H1 (cell line): ENCODE results near the gene C20orf144. TPM values are rescaled to one million over a fixed set of nuclear protein-coding genes. Genes with fewer than 3 reads are reported as not detected.

Experiments used
- CTCF ChIA-PET: fragments of 300-600 bp; sonication (Branson Sonifier 250); formaldehyde crosslinking; loops from one replicate; lab custom pipeline; 2021; ENCODE audit not compliant: partially characterized antibody; lab: Charles Lee
- POLR2A ChIA-PET: fragments of 300-600 bp; sonication (Branson Sonifier 250); formaldehyde crosslinking; loops from one replicate; lab custom pipeline; 2021; ENCODE audit warnings: inconsistent platforms; ENCODE audit not compliant: partially characterized antibody; lab: Charles Lee
- DNase-seq, 2 experiments: peaks; one replicate each; pipeline versions ENCODE4 v3.0.0 to v3.0.0-alpha.2; 2010 to 2022; ENCODE audit warnings: low spot score in 2 of 2, low read depth in 1 of 2, mixed read lengths in 1 of 2
- FAIRE-seq: peaks from 2 replicates; lab custom pipeline; 2011; peaks lifted over from hg19 to GRCh38; lab: Jason Lieb, UNC
- H2AFZ ChIP-seq: 2 replicates; pipeline ENCODE4 v1.8.1; 2012; ENCODE audit warnings: low read length, inconsistent platforms
- H2AK5ac ChIP-seq: 2 replicates; pipeline ENCODE4 v1.6.1; 2013; ENCODE audit warnings: low read depth, low read length
- H2BK120ac ChIP-seq: replicated peaks from 2 replicates; pipeline ENCODE3; 2013; ENCODE audit warnings: low read depth, low read length, inconsistent platforms
- H2BK12ac ChIP-seq: 2 replicates; pipeline ENCODE4 v1.6.1; 2013; ENCODE audit warnings: low read depth, low read length
- H2BK15ac ChIP-seq: 2 replicates; pipeline ENCODE4 v1.6.1; 2013; ENCODE audit warnings: low read length
- H2BK20ac ChIP-seq: 2 replicates; pipeline ENCODE4 v1.6.1; 2013; ENCODE audit warnings: low read length
- H2BK5ac ChIP-seq: 2 replicates; pipeline ENCODE4 v1.6.1; 2013; ENCODE audit warnings: low read depth, low read length
- H3K14ac ChIP-seq: 2 replicates; pipeline ENCODE4 v1.6.1; 2013; ENCODE audit warnings: inconsistent platforms; ENCODE audit not compliant: insufficient read length
- H3K18ac ChIP-seq: 2 replicates; pipeline ENCODE4 v1.6.1; 2013; ENCODE audit warnings: low read length; ENCODE audit errors: extremely low read depth
- H3K23ac ChIP-seq: 2 replicates; pipeline ENCODE4 v1.6.1; 2013; ENCODE audit warnings: inconsistent platforms; ENCODE audit not compliant: insufficient read length
- H3K23me2 ChIP-seq: 2 replicates; pipeline ENCODE4 v1.6.1; 2013; ENCODE audit warnings: low read depth, low read length
- H3K27ac ChIP-seq: 2 replicates; pipeline ENCODE4 v1.6.1; 2011; ENCODE audit warnings: low read depth, low read length, inconsistent platforms
- H3K27me3 ChIP-seq, 4 experiments: replicated peaks in 1 of 4; 1 replicate in 1 of 4; 2 replicates in 3 of 4; pipeline versions ENCODE4 v1.6.1 to v1.8.1; 2011 to 2013; ENCODE audit warnings: low read length in 3 of 4, mild to moderate bottlenecking in 3 of 4, inconsistent platforms in 2 of 4, mixed read lengths in 2 of 4, moderate library complexity in 1 of 4; ENCODE audit not compliant: control insufficient read depth in 3 of 4, insufficient read depth in 3 of 4; ENCODE audit errors: extremely low read depth in 1 of 4
- H3K36me3 ChIP-seq, 4 experiments: 2 replicates each; pipeline versions ENCODE4 v1.6.1 to v1.8.1; 2011 to 2013; ENCODE audit warnings: mild to moderate bottlenecking in 4 of 4, low read length in 3 of 4, moderate library complexity in 2 of 4, control low read depth in 1 of 4, inconsistent platforms in 1 of 4; ENCODE audit not compliant: insufficient read depth in 4 of 4, control insufficient read depth in 2 of 4
- H3K4ac ChIP-seq: replicated peaks from 2 replicates; pipeline ENCODE3; 2013; ENCODE audit warnings: low read length, low read depth, mixed read lengths, inconsistent platforms; ENCODE audit not compliant: insufficient read length
- H3K4me1 ChIP-seq, 4 experiments: replicated peaks in 1 of 4; 1 replicate in 1 of 4; 2 replicates in 3 of 4; pipeline versions ENCODE4 v1.6.1 to v1.8.1; 2011 to 2013; ENCODE audit warnings: low read length in 3 of 4, inconsistent platforms in 2 of 4, mixed read lengths in 1 of 4; ENCODE audit not compliant: insufficient read depth in 4 of 4, control insufficient read depth in 3 of 4
- H3K4me2 ChIP-seq, 2 experiments: 2 replicates each; pipeline versions ENCODE4 v1.6.1 to v1.8.1; 2011 to 2013; ENCODE audit warnings: low read depth in 2 of 2, low read length in 2 of 2, control low read depth in 1 of 2, inconsistent platforms in 1 of 2, mild to moderate bottlenecking in 1 of 2; ENCODE audit not compliant: insufficient read depth in 1 of 2
- H3K4me3 ChIP-seq, 4 experiments: fragments of 200-600, 300-600 bp in 1 of 4; sonication (generic), shearing (Covaris generic), sonication (Bioruptor Twin) in 1 of 4; 2 replicates each; pipeline versions ENCODE4 v1.5.1 to v1.8.1; 2011 to 2016; ENCODE audit warnings: low read length in 4 of 4, low read depth in 3 of 4, control low read depth in 2 of 4, inconsistent platforms in 2 of 4, mild to moderate bottlenecking in 2 of 4, mixed read lengths in 1 of 4, moderate library complexity in 1 of 4; ENCODE audit not compliant: insufficient read depth in 2 of 4; ENCODE audit errors: extremely low read depth in 1 of 4
- H3K56ac ChIP-seq: replicated peaks from 2 replicates; pipeline ENCODE3; 2013; ENCODE audit warnings: low read depth, mild to moderate bottlenecking, mixed read lengths, low read length, inconsistent platforms; ENCODE audit not compliant: insufficient read length
- H3K79me1 ChIP-seq: 2 replicates; pipeline ENCODE4 v1.6.1; 2013; ENCODE audit warnings: low read depth, low read length, control low read depth
- H3K79me2 ChIP-seq, 2 experiments: 2 replicates each; pipeline versions ENCODE4 v1.6.1 to v1.8.1; 2012 to 2013; ENCODE audit warnings: low read length in 2 of 2, mild to moderate bottlenecking in 2 of 2, inconsistent platforms in 1 of 2; ENCODE audit not compliant: insufficient read depth in 2 of 2, control insufficient read depth in 1 of 2
- H3K9ac ChIP-seq, 4 experiments: replicated peaks in 1 of 4; 1 replicate in 1 of 4; 2 replicates in 3 of 4; pipeline versions ENCODE4 v1.6.1 to v1.8.1; 2011 to 2013; ENCODE audit warnings: low read depth in 3 of 4, low read length in 3 of 4, control low read depth in 2 of 4, mild to moderate bottlenecking in 2 of 4, moderate library complexity in 2 of 4, inconsistent platforms in 1 of 4; ENCODE audit errors: extremely low read depth in 1 of 4
- H3K9me3 ChIP-seq, 2 experiments: 2 replicates each; pipeline versions ENCODE4 v1.6.1 to v1.8.1; 2012 to 2013; ENCODE audit warnings: mild to moderate bottlenecking in 2 of 2, moderate library complexity in 2 of 2, control low read depth in 1 of 2, inconsistent platforms in 1 of 2, low read depth in 1 of 2, low read length in 1 of 2, mixed read lengths in 1 of 2; ENCODE audit not compliant: insufficient read depth in 2 of 2
- H4K20me1 ChIP-seq, 2 experiments: replicated peaks in 1 of 2; 2 replicates each; pipeline versions ENCODE3 to v1.8.1; 2011 to 2013; ENCODE audit warnings: inconsistent platforms in 2 of 2, low read length in 2 of 2, mild to moderate bottlenecking in 1 of 2; ENCODE audit not compliant: insufficient read depth in 2 of 2, control insufficient read depth in 1 of 2
- H4K5ac ChIP-seq: 2 replicates; pipeline ENCODE4 v1.6.1; 2013; ENCODE audit warnings: low read length, low read depth, mixed read lengths, inconsistent platforms; ENCODE audit not compliant: insufficient read length
- H4K8ac ChIP-seq: 2 replicates; pipeline ENCODE4 v1.8.0; 2013; ENCODE audit warnings: mild to moderate bottlenecking, moderate library complexity, low read length, inconsistent platforms; ENCODE audit not compliant: insufficient read depth; ENCODE audit errors: extremely low read depth
- H4K91ac ChIP-seq: replicated peaks from 2 replicates; pipeline ENCODE3; 2013; ENCODE audit warnings: low read length, mixed read lengths, inconsistent platforms; ENCODE audit not compliant: insufficient read length
- POLR2AphosphoS5 ChIP-seq: IDR thresholded peaks from 2 replicates; pipeline ENCODE4 v1.6.1; 2011; ENCODE audit warnings: low read depth, low read length
- WGBS, 2 experiments: shearing (Covaris generic) in 1 of 2; methylation state at CpG; one replicate each; pipeline versions ENCODE4 v1.1.6 to v1.1.7; 2013 to 2015; ENCODE audit warnings: low lambda C conversion rate in 2 of 2, mixed read lengths in 2 of 2, inconsistent platforms in 1 of 2, low coverage in 1 of 2, missing lambda C conversion rate in 1 of 2; ENCODE audit not compliant: insufficient replicate concordance in 2 of 2, insufficient coverage in 1 of 2, insufficient read length in 1 of 2; ENCODE audit errors: extremely low coverage in 1 of 2, missing lambda C conversion rate in 1 of 2; 5-methylcytosine and 5-hydroxymethylcytosine counted together
- polyA plus RNA-seq, 7 experiments: library from polyadenylated mRNA; depleted of rRNA in 3 of 7; stranded (reverse) in 5 of 7; unstranded in 2 of 7; fragments of >200 nt in 5 of 7; fragments of 200-250 nt in 2 of 7; gene quantifications; 1 replicate in 5 of 7; 2 replicates in 1 of 7; 4 replicates in 1 of 7; pipeline versions ENCODE4 v1.2.1 to v1.2.3, GENCODE V29; 2011 to 2013; ENCODE audit warnings: missing spikeins in 2 of 7, mixed read lengths in 2 of 7
- total RNA-seq: library from RNA; stranded (reverse); fragmentation: NEBNext Ultra II Directional; extraction: Animal tissue kit (Norgen Biotek cat#: 25700); gene quantifications from 2 replicates; pipeline ENCODE4 v1.2.1, GENCODE V29; 2021
- TF ChIP-seq, protein P1 (sequence below): IDR thresholded peaks from 2 replicates; pipeline ENCODE4 v1.6.1; 2012; ENCODE audit warnings: low read length, inconsistent platforms

C20orf144 gene
- total and polyA plus RNA-seq, 2 of the 8 experiments (the other 6 are each of a cell fraction or from before 2014, with no cell fraction given): 0.21 to 0.24 TPM

DNA sequence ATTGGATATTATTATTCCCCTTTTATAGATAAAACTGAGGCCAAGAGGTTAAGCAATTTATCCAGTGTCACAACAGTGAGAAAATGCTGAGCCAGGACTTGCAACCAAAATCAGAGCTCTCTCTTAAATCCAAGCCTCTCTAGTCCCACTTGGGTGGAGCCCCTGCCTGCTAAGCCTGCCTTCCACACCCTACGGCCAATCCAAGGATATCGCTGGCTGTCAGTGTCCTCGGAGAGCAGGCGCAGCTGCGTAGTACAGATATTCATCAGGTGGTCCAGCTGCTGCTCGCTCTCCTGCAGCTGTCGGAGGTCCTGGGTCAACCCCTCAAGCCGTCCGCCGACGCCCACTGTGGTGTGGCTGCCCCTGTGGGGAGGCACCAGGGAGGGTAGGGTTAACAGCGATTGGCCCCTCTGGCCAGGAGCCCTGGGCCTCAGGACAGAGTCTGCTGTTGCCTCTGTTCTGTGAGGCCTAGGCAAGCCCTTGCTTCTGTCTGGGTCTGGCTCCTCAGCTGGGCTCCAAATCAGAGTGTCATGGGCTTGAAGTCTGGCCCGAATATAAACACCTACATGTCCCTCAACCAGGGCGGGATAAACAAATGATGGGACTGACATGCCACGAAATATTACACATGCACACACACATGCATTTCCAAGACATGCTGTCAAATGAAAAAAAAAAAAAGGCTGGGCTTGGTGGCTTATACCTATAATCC lies 16.0 kb downstream of the C20orf144 start:
- no peak for FAIRE-seq
- Histone ChIP-seq H2AK5ac (no peak overlapping the region), H3K23me2 (peaks cover 13% of the 10 kb centered on the region), H3K14ac (no peak overlapping the region), H3K4me2 (no peak overlapping the region), H3K4me3 (no peak overlapping the region), H2BK20ac (no peak overlapping the region), H2BK5ac (no peak overlapping the region), H3K4ac (no peak overlapping the region), H2BK15ac (no peak overlapping the region), H4K20me1 (peaks cover 12 to 49% of the 10 kb centered on the region in 2 experiments), H3K27ac (no peak overlapping the region), H2AFZ (no peak overlapping the region), H2BK120ac (no peak overlapping the region), H3K79me2 (peaks cover 0 to 26% of the 10 kb centered on the region in 2 experiments; a peak in 2 of 4 replicates), H3K56ac (no peak overlapping the region), H3K36me3 (peaks cover 19 to 36% (median 32%) of the 10 kb centered on the region in 4 experiments; a peak in 6 of 8 replicates), H3K9ac (no peak overlapping the region), H3K18ac (no peak overlapping the region), H4K91ac (no peak overlapping the region), H3K9me3 (no peaks in the 10 kb centered on the region), H3K4me1 (peaks cover 0 to 13% (median 6%) of the 10 kb centered on the region in 4 experiments; a peak in 4 of 7 replicates), H4K5ac (no peak overlapping the region), H3K79me1 (peaks cover 7% of the 10 kb centered on the region), H4K8ac (no peak overlapping the region; the same call in 1 of the 2 replicates), H3K23ac (no peak overlapping the region), H2BK12ac (no peak overlapping the region), H3K27me3 (no peaks in the 10 kb centered on the region)
- no peak for DNase-seq
- CTCF ChIA-PET: interaction anchor here (1.2 to 1.9 kb wide), 2 partner anchors 9 to 24 kb away, joined by 4 to 9 read pairs; no protein-coding TSS in a partner anchor
- WGBS, 2 experiments: 97% methylated on average over 15 of the region's 15 CpGs; no CpG with 5 or more reads in 1 of the 2 experiments
- POLR2A ChIA-PET: interaction anchor here (0.6 to 14.0 kb wide), 5 partner anchors 9 to 358 kb away, joined by 3 to 245 read pairs (median 5); partner anchors contain the start of genes ACTL10, C20orf144, NECAB3 and PXMP4
- TF ChIP-seq POLR2AphosphoS5: peak; percentile 49; the same call in 1 of the 2 replicates
- TF ChIP-seq, protein P1, sequence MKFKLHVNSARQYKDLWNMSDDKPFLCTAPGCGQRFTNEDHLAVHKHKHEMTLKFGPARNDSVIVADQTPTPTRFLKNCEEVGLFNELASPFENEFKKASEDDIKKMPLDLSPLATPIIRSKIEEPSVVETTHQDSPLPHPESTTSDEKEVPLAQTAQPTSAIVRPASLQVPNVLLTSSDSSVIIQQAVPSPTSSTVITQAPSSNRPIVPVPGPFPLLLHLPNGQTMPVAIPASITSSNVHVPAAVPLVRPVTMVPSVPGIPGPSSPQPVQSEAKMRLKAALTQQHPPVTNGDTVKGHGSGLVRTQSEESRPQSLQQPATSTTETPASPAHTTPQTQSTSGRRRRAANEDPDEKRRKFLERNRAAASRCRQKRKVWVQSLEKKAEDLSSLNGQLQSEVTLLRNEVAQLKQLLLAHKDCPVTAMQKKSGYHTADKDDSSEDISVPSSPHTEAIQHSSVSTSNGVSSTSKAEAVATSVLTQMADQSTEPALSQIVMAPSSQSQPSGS: no peak
